ENCODE measurements around the gene GPR75.
A peak's percentile ranks its signal among the peaks of the same experiment; 100 is the strongest.
"Not testable (repeated sequence)": the region's sequence is repeated elsewhere in the genome, so short reads cannot be mapped to it uniquely, and the experiment has no call there.

Gene GPR75

GRCh38 chr2:53826030-53826410 lies 33.7 kb downstream of the GPR75 start:
- no peaks in the 10 kb centered on the region for H3K9me3 ChIP-seq (ENCODE audit: control insufficient read depth, low read length)
- H3K4me3 ChIP-seq (ENCODE audit: low read length): peak overlapping the region; percentile 49
- no peak for DNase-seq (ENCODE audit: low read depth)
- H3K36me3 ChIP-seq (ENCODE audit: control insufficient read depth, insufficient read depth, low read length, severe bottlenecking): no peaks in the 10 kb centered on the region
- H3K9ac ChIP-seq (ENCODE audit: low read length): peak overlapping the region; percentile 59
- peaks cover 24% of the 10 kb centered on the region for H3K4me1 ChIP-seq (ENCODE audit: control insufficient read depth, insufficient read depth, low read length)
- no peaks in the 10 kb centered on the region for H3K27me3 ChIP-seq (replicated peaks; ENCODE audit: control insufficient read depth, insufficient read depth, low read length)

- not testable (repeated sequence) for H3K27me3 ChIP-seq (replicated peaks; ENCODE audit: control insufficient read depth, insufficient read depth, low read length); H3K9ac ChIP-seq (ENCODE audit: low read length); DNase-seq (ENCODE audit: low read depth); H3K4me3 ChIP-seq (ENCODE audit: low read length); H3K9me3 ChIP-seq (ENCODE audit: control insufficient read depth, low read length)
- H3K36me3 ChIP-seq (ENCODE audit: control insufficient read depth, insufficient read depth, low read length, severe bottlenecking): peaks cover 17% of the 10 kb centered on the region
- peaks cover 24% of the 10 kb centered on the region for H3K4me1 ChIP-seq (ENCODE audit: control insufficient read depth, insufficient read depth, low read length)
Observed at GRCh38 chr2:53823639-53824038, 36.1 kb downstream of the GPR75 start.

GRCh38 chr2:53821810-53822209 lies 38.0 kb downstream of the GPR75 start:
- H3K9me3 ChIP-seq (ENCODE audit: control insufficient read depth, low read length): no peaks in the 10 kb centered on the region
- no peak overlapping the region for H3K9ac ChIP-seq (ENCODE audit: low read length)
- no peak for DNase-seq (ENCODE audit: low read depth)

GRCh38 chr2:53820711-53821110 lies 39.1 kb downstream of the GPR75 start:
- H3K4me1 ChIP-seq (ENCODE audit: control insufficient read depth, insufficient read depth, low read length): peaks cover 9% of the 10 kb centered on the region
- H3K9me3 ChIP-seq (ENCODE audit: control insufficient read depth, low read length): no peaks in the 10 kb centered on the region
- no peak overlapping the region for H3K9ac ChIP-seq (ENCODE audit: low read length)
- H3K4me3 ChIP-seq (ENCODE audit: low read length): no peak overlapping the region
- DNase-seq (ENCODE audit: low read depth): no peak
- peaks cover 38% of the 10 kb centered on the region for H3K36me3 ChIP-seq (ENCODE audit: control insufficient read depth, insufficient read depth, low read length, severe bottlenecking)
- H3K27me3 ChIP-seq (replicated peaks; ENCODE audit: control insufficient read depth, insufficient read depth, low read length): no peaks in the 10 kb centered on the region

More at GRCh38 chr2:53821810-53822209, 38.0 kb downstream of the GPR75 start:
- Histone ChIP-seq H3K4me3 (ENCODE audit: low read length) (no peak overlapping the region), H3K27me3 (replicated peaks; ENCODE audit: control insufficient read depth, insufficient read depth, low read length) (no peaks in the 10 kb centered on the region), H3K4me1 (ENCODE audit: control insufficient read depth, insufficient read depth, low read length) (peaks cover 13% of the 10 kb centered on the region), H3K36me3 (ENCODE audit: control insufficient read depth, insufficient read depth, low read length, severe bottlenecking) (peaks cover 34% of the 10 kb centered on the region)

GRCh38 chr2:53820048-53820447 lies 39.7 kb downstream of the GPR75 start:
- Histone ChIP-seq H3K27me3 (replicated peaks; ENCODE audit: control insufficient read depth, insufficient read depth, low read length) (no peaks in the 10 kb centered on the region), H3K4me1 (ENCODE audit: control insufficient read depth, insufficient read depth, low read length) (peaks cover 10% of the 10 kb centered on the region), H3K9ac (ENCODE audit: low read length) (no peak overlapping the region), H3K36me3 (ENCODE audit: control insufficient read depth, insufficient read depth, low read length, severe bottlenecking) (peaks cover 45% of the 10 kb centered on the region), H3K4me3 (ENCODE audit: low read length) (no peak overlapping the region), H3K9me3 (ENCODE audit: control insufficient read depth, low read length) (no peaks in the 10 kb centered on the region)
- no peak for DNase-seq (ENCODE audit: low read depth)

- no peaks in the 10 kb centered on the region for H3K27me3 ChIP-seq (replicated peaks; ENCODE audit: control insufficient read depth, insufficient read depth, low read length)
- no peak overlapping the region for H3K9ac ChIP-seq (ENCODE audit: low read length)
- H3K9me3 ChIP-seq (ENCODE audit: control insufficient read depth, low read length): no peaks in the 10 kb centered on the region
- DNase-seq (ENCODE audit: low read depth): no peak
- H3K36me3 ChIP-seq (ENCODE audit: control insufficient read depth, insufficient read depth, low read length, severe bottlenecking): peaks cover 48% of the 10 kb centered on the region
- no peak overlapping the region for H3K4me3 ChIP-seq (ENCODE audit: low read length)
- H3K4me1 ChIP-seq (ENCODE audit: control insufficient read depth, insufficient read depth, low read length): peaks cover 10% of the 10 kb centered on the region
Observed at GRCh38 chr2:53819634-53820033, 40.1 kb downstream of the GPR75 start.

- DNase-seq (ENCODE audit: low read depth): no peak
- Histone ChIP-seq H3K4me3 (ENCODE audit: low read length) (no peak overlapping the region), H3K9me3 (ENCODE audit: control insufficient read depth, low read length) (no peaks in the 10 kb centered on the region), H3K4me1 (ENCODE audit: control insufficient read depth, insufficient read depth, low read length) (peaks cover 10% of the 10 kb centered on the region), H3K36me3 (ENCODE audit: control insufficient read depth, insufficient read depth, low read length, severe bottlenecking) (peaks cover 53% of the 10 kb centered on the region), H3K27me3 (replicated peaks; ENCODE audit: control insufficient read depth, insufficient read depth, low read length) (no peaks in the 10 kb centered on the region), H3K9ac (ENCODE audit: low read length) (no peak overlapping the region)
Observed at GRCh38 chr2:53818854-53819435, 40.8 kb downstream of the GPR75 start.

- peaks cover 17% of the 10 kb centered on the region for H3K4me1 ChIP-seq (ENCODE audit: control insufficient read depth, insufficient read depth, low read length)
- no peak for DNase-seq (ENCODE audit: low read depth)
- H3K36me3 ChIP-seq (ENCODE audit: control insufficient read depth, insufficient read depth, low read length, severe bottlenecking): peaks cover 88% of the 10 kb centered on the region
- H3K9me3 ChIP-seq (ENCODE audit: control insufficient read depth, low read length): no peaks in the 10 kb centered on the region
- H3K9ac ChIP-seq (ENCODE audit: low read length): no peak overlapping the region
- no peak overlapping the region for H3K4me3 ChIP-seq (ENCODE audit: low read length)
- no peaks in the 10 kb centered on the region for H3K27me3 ChIP-seq (replicated peaks; ENCODE audit: control insufficient read depth, insufficient read depth, low read length)
Observed at GRCh38 chr2:53813151-53813550, 46.6 kb downstream of the GPR75 start.

GRCh38 chr2:53811601-53812000 lies 48.2 kb downstream of the GPR75 start:
- Histone ChIP-seq H3K4me1 (ENCODE audit: control insufficient read depth, insufficient read depth, low read length) (peaks cover 17% of the 10 kb centered on the region), H3K4me3 (ENCODE audit: low read length) (no peak overlapping the region), H3K27me3 (replicated peaks; ENCODE audit: control insufficient read depth, insufficient read depth, low read length) (no peaks in the 10 kb centered on the region), H3K9me3 (ENCODE audit: control insufficient read depth, low read length) (no peaks in the 10 kb centered on the region), H3K9ac (ENCODE audit: low read length) (no peak overlapping the region), H3K36me3 (ENCODE audit: control insufficient read depth, insufficient read depth, low read length, severe bottlenecking) (peaks cover 89% of the 10 kb centered on the region)
- no peak for DNase-seq (ENCODE audit: low read depth)
